ENCODE data around the gene CAPRIN2. TPM values are rescaled to one million over a fixed set of nuclear protein-coding genes. Genes with fewer than 3 reads are reported as not detected.

CAPRIN2 gene
- total and polyA plus RNA-seq, 2 of the 4 experiments (the other 2 are of a cell fraction), result 18.9 to 23.8 TPM

DNA sequence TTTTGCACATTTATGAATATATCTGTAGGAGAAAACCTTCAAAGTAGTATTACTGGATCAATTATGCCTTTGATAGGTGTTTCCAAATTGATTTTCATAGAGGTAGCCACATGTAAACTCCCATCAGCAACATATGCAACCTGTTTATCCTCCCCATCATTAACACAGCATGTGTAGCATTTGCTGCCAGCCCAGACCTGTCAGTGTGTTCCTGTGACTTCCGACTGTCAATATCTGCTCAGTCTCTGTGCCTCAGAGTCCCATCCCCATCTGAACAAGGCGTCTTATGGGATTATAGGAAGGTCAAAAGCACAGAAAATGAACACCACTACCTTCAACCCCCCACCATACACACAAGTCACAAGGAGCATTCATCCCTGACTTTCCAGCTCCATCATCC is 9.5 kb upstream of the CAPRIN2 start:
- CTCF ChIA-PET, result no interaction called here
- intact Hi-C loops (cut with micrococcal nuclease), result no loop called here
- TF ChIP-seq RCOR1 (IDR thresholded peaks at IDR 0.05; ENCODE audit: insufficient replicate concordance, low read length) (no peak), FOS (IDR thresholded peaks at IDR 0.05; ENCODE audit: low read depth, low read length) (no peak)

More for the DNA sequence above, 9.5 kb upstream of the CAPRIN2 start:
- no peak overlapping the region for H3K14ac ChIP-seq (replicated peaks; ENCODE audit: low read depth, low read length)
- H4K91ac ChIP-seq (ENCODE audit: insufficient read depth, low read depth, low read length), result no peak overlapping the region
- H3K4me3 ChIP-seq (ENCODE audit: insufficient read depth, low read depth, low read length), result no peak overlapping the region
- H2BK15ac ChIP-seq (ENCODE audit: low read depth, low read length), result no peak overlapping the region
- in situ Hi-C loops (cut with MboI; ENCODE audit: low sequenced_read_pairs), result no loop called here
- no peak overlapping the region for H3K56ac ChIP-seq (ENCODE audit: extremely low read depth, insufficient read depth, low read length)
- H3K4me2 ChIP-seq (ENCODE audit: low read depth, low read length), result no peak overlapping the region
- DNase-seq (no peak), ATAC-seq (ENCODE audit: low read depth) (no peak)
- no peaks in the 10 kb centered on the region for H3K79me1 ChIP-seq (ENCODE audit: low read depth in 1 of 2, low read length in 2 of 2)
- no peak overlapping the region for H2BK5ac ChIP-seq (ENCODE audit: low read depth, low read length, poor library complexity, severe bottlenecking)
- H2AK9ac ChIP-seq (replicated peaks; ENCODE audit: low read depth, low read length, poor library complexity), result no peak overlapping the region
- H3K9ac ChIP-seq (ENCODE audit: low read depth, low read length), result no peak overlapping the region
- H2AK5ac ChIP-seq (ENCODE audit: low read depth, low read length), result no peak overlapping the region
- peaks cover under 1% of the 10 kb centered on the region for H3K27me3 ChIP-seq (ENCODE audit: control insufficient read depth, insufficient read depth, low read length)
- dilution Hi-C loops (cut with HindIII; ENCODE audit: low sequenced_read_pairs, unreplicated experiment), result no loop called here
- H4K8ac ChIP-seq (ENCODE audit: low read depth in 2 of 2, low read length in 2 of 2), result no peak overlapping the region
- no peak overlapping the region for H3K27ac ChIP-seq (ENCODE audit: insufficient read depth, low read length)
- no CpG with 5 or more reads among the region's 2 CpGs for WGBS, 2 experiments (ENCODE audit: extremely low coverage in 2 of 2, insufficient read length in 1 of 2)
- no peak overlapping the region for H3K4ac ChIP-seq (ENCODE audit: low read depth, low read length)
- no peaks in the 10 kb centered on the region for H3K9me1 ChIP-seq (ENCODE audit: insufficient read depth, low read length)
- H3K18ac ChIP-seq (ENCODE audit: low read depth, low read length), result no peak overlapping the region
- no peaks in the 10 kb centered on the region for H3K4me1 ChIP-seq (ENCODE audit: control insufficient read depth, insufficient read depth, low read length)
- POLR2A ChIA-PET (ENCODE audit: unreplicated experiment), result no interaction called here
- H2BK120ac ChIP-seq (ENCODE audit: low read depth, low read length), result no peak overlapping the region
- no TSS peak for BruUV-seq (replicated peaks)
- H3K23ac ChIP-seq (ENCODE audit: low read depth, low read length), result no peak overlapping the region
- H4K20me1 ChIP-seq (ENCODE audit: insufficient read depth, low read length), result no peaks in the 10 kb centered on the region
- H2AFZ ChIP-seq (replicated peaks; ENCODE audit: low read length, poor library complexity), result no peak overlapping the region
- H2BK20ac ChIP-seq (ENCODE audit: low read depth, low read length), result no peak overlapping the region
- no peaks in the 10 kb centered on the region for H3K36me3 ChIP-seq (ENCODE audit: control insufficient read depth, insufficient read depth, low read length)
- H4K5ac ChIP-seq (ENCODE audit: low read depth, low read length), result no peak overlapping the region
- H3K9me3 ChIP-seq (ENCODE audit: control insufficient read depth, insufficient read depth, low read length), result no peaks in the 10 kb centered on the region

All from IMR-90 (cell line).